ENCODE data around the gene SQSTM1. TPM values are rescaled to one million over a fixed set of nuclear protein-coding genes. Genes with fewer than 3 reads are reported as not detected.
A peak's percentile ranks its signal among the peaks of the same experiment; 100 is the strongest.

SQSTM1 gene
- total and polyA plus RNA-seq, 12 donors = 131 to 466 (median 387) TPM

- TF ChIP-seq CTCF (IDR thresholded peaks at IDR 0.05) = no peak
- peak overlapping the region in 3 of 10 donors; percentile 16 to 69 (median 31) for H3K27ac ChIP-seq
- peak in 7 of 8 donors; percentile 15 to 45 (median 35) for ATAC-seq
- H3K4me3 ChIP-seq = no peak overlapping the region
- H3K36me3 ChIP-seq = peaks cover 12 to 96% (median 67%) of the 10 kb centered on the region in 9 donors
- no peak for DNase-seq
- H3K27me3 ChIP-seq = no peaks in the 10 kb centered on the region
- H3K9me3 ChIP-seq = no peaks in the 10 kb centered on the region
- H3K4me1 ChIP-seq = peaks cover 0 to 34% (median 8%) of the 10 kb centered on the region in 9 donors
- 86 to 87% methylated on average over 19 of the region's 19 CpGs for WGBS, 2 donors
- intact Hi-C loops (cut with DNase I) = no loop called here
These were observed 15.7 kb downstream of the SQSTM1 start for GRCh38 chr5:179836225-179837019.

- ATAC-seq = peak in 6 of 8 donors; percentile 3 to 15 (median 8)
These were observed 16.6 kb downstream of the SQSTM1 start for GRCh38 chr5:179837076-179838011.

GRCh38 chr5:179839328-179840256 is 18.9 kb downstream of the SQSTM1 start:
- peak; percentile 35 to 82 (median 72) for ATAC-seq
- DNase-seq = peak; percentile 40 to 57
- WGBS, 2 donors = 75 to 76% methylated on average over 16 of the region's 16 CpGs
- H3K27ac ChIP-seq = peak overlapping the region in 6 of 10 donors; percentile 10 to 69 (median 39)
- H3K9me3 ChIP-seq = peaks cover 0 to 4% (median under 1%) of the 10 kb centered on the region in 11 donors
- TF ChIP-seq CTCF (IDR thresholded peaks at IDR 0.05) = no peak
- H3K4me1 ChIP-seq = peaks cover 0 to 25% (median 8%) of the 10 kb centered on the region in 9 donors
- intact Hi-C loops (cut with DNase I) = no loop called here
- peaks cover 0 to 91% (median 54%) of the 10 kb centered on the region in 9 donors for H3K36me3 ChIP-seq
- no peak overlapping the region for H3K4me3 ChIP-seq
- H3K27me3 ChIP-seq = no peaks in the 10 kb centered on the region

More at GRCh38 chr5:179837076-179838011, 16.6 kb downstream of the SQSTM1 start:
- DNase-seq = no peak
- no peaks in the 10 kb centered on the region for H3K27me3 ChIP-seq
- H3K27ac ChIP-seq = peak overlapping the region in 2 of 10 donors; percentile 16 to 69
- peaks cover 11 to 94% (median 61%) of the 10 kb centered on the region in 9 donors for H3K36me3 ChIP-seq
- H3K4me1 ChIP-seq = peaks cover 0 to 30% (median 8%) of the 10 kb centered on the region in 9 donors
- intact Hi-C loops (cut with DNase I) = no loop called here
- H3K4me3 ChIP-seq = no peak overlapping the region
- H3K9me3 ChIP-seq = no peaks in the 10 kb centered on the region
- WGBS, 2 donors = 86% methylated on average over 15 of the region's 15 CpGs
- no peak for TF ChIP-seq CTCF (IDR thresholded peaks at IDR 0.05)
